ENCODE results near the gene RPA1.

GRCh38 chr17:1937461-1937860 lies 107.7 kb downstream of the RPA1 start:
- TF ChIP-seq CTCF (IDR thresholded peaks at IDR 0.05; ENCODE audit: low read length): no peak
- TF ChIP-seq EZH2 (optimal IDR thresholded peaks at IDR 0.05; ENCODE audit: low read depth, low read length): no peak
- no peak for TF ChIP-seq EZH2phosphoT487 (IDR thresholded peaks at IDR 0.05; ENCODE audit: low read length)

All from MM.1S (cell line).